GM18508 (cell line): ENCODE measurements around the gene GYPA.
A peak's percentile ranks its signal among the peaks of the same experiment; 100 is the strongest.
"Not testable (repeated sequence)": the region's sequence is repeated elsewhere in the genome, so short reads cannot be mapped to it uniquely, and the experiment has no call there.

Source experiments
- ATAC-seq: cut with Tn5 transposase; IDR thresholded peaks from one replicate; pipeline ENCODE4 v1.9.1; 2021; ENCODE audit warnings: moderate number of reproducible peaks; ENCODE audit not compliant: insufficient read depth, unreplicated experiment

The GYPA gene

GRCh38 chr4:144140594-144141295 is at the start of gene GYPA:
GYPA (minus strand) TSS chr4:144140718; CDS start chr4:144140635, 83 bp downstream.
- not testable (repeated sequence) for ATAC-seq

GRCh38 chr4:144190009-144190408 is 49.5 kb upstream of the GYPA start:
- no peak for ATAC-seq

- ATAC-seq: peak; percentile 75
Measured at GRCh38 chr4:144189121-144189520, 48.6 kb upstream of the GYPA start.

GRCh38 chr4:144185086-144185485 is 44.6 kb upstream of the GYPA start:
- no peak for ATAC-seq

GRCh38 chr4:144183165-144183564 is 42.6 kb upstream of the GYPA start:
- ATAC-seq: no peak

- no peak for ATAC-seq
Measured at GRCh38 chr4:144181391-144181790, 40.9 kb upstream of the GYPA start.

- ATAC-seq: no peak
Measured at GRCh38 chr4:144179152-144179739, 38.7 kb upstream of the GYPA start.

- no peak for ATAC-seq
Measured at GRCh38 chr4:144178414-144178813, 37.9 kb upstream of the GYPA start.

- no peak for ATAC-seq
Measured at GRCh38 chr4:144176476-144176875, 36.0 kb upstream of the GYPA start.

- ATAC-seq: peak; percentile 88
Measured at GRCh38 chr4:144174401-144175067, 34.0 kb upstream of the GYPA start.

GRCh38 chr4:144171697-144172096 is 31.2 kb upstream of the GYPA start:
- ATAC-seq: no peak

- ATAC-seq: no peak
Measured at GRCh38 chr4:144169211-144169610, 28.7 kb upstream of the GYPA start.

- ATAC-seq: no peak
Measured at GRCh38 chr4:144154044-144154443, 13.5 kb upstream of the GYPA start.

- peak; percentile 72 for ATAC-seq
Measured at GRCh38 chr4:144142690-144143326, 2.3 kb upstream of the GYPA start.

GRCh38 chr4:144141493-144141892 is 975 bp upstream of the GYPA start:
- ATAC-seq: no peak

GRCh38 chr4:144139991-144140390 is 527 bp downstream of the GYPA start:
- not testable (repeated sequence) for ATAC-seq

GRCh38 chr4:144139547-144139946 is 971 bp downstream of the GYPA start:
- not testable (repeated sequence) for ATAC-seq

- not testable (repeated sequence) for ATAC-seq
Measured at GRCh38 chr4:144138239-144138638, 2.3 kb downstream of the GYPA start.

- not testable (repeated sequence) for ATAC-seq
Measured at GRCh38 chr4:144137137-144137931, 3.2 kb downstream of the GYPA start.

- ATAC-seq: not testable (repeated sequence)
Measured at GRCh38 chr4:144136189-144136588, 4.3 kb downstream of the GYPA start.
